Right atrium auricular region (tissue), 2 donors: ENCODE measurements around the gene ZMIZ1. TPM values are rescaled to one million over a fixed set of nuclear protein-coding genes. Genes with fewer than 3 reads are reported as not detected.
A peak's percentile ranks its signal among the peaks of the same experiment; 100 is the strongest.

Source experiments
- DNase-seq: peaks from one replicate; pipeline ENCODE4 v3.0.0-alpha.2; 2019; ENCODE audit warnings: low spot score
- H3K27ac ChIP-seq, 2 donors: fragments of 200-600 bp; sonication (generic); 1 replicate in 1 of 2; 2 replicates in 1 of 2; pipeline ENCODE4 v1.5.1; 2016 to 2019
- H3K27me3 ChIP-seq, 2 donors: fragments of 200-600 bp; sonication (generic); one replicate each; pipeline versions ENCODE4 v1.5.1 to v1.6.0; 2017 to 2019
- H3K36me3 ChIP-seq: fragments of 200-600 bp; sonication (generic); one replicate; pipeline ENCODE4 v1.5.1; 2016
- H3K4me1 ChIP-seq, 2 donors: fragments of 200-600 bp; sonication (generic); one replicate each; pipeline versions ENCODE4 v1.5.1 to v1.6.0; 2017 to 2019
- H3K4me3 ChIP-seq, 2 donors: fragments of 200-600 bp; sonication (generic); 1 replicate in 1 of 2; 2 replicates in 1 of 2; pipeline ENCODE4 v1.5.1; 2017 to 2019; ENCODE audit warnings: mild to moderate bottlenecking in 1 of 2, moderate library complexity in 1 of 2
- H3K9me3 ChIP-seq, 2 donors: fragments of 200-600 bp; sonication (generic); one replicate each; pipeline ENCODE4 v1.5.1; 2019
- total RNA-seq, 2 donors: library from RNA; depleted of rRNA; stranded (reverse); fragments of >200 nt; gene quantifications; one replicate each; pipeline ENCODE4 v1.1.0, GENCODE V29; 2016
- TF ChIP-seq, protein P1 (sequence below), 2 donors: fragments of 200-600 bp; sonication (generic); IDR thresholded peaks; one replicate each; pipeline ENCODE4 v1.5.1; 2019; ENCODE audit warnings: antibody characterized with exemption in 2 of 2

The ZMIZ1 gene
- total RNA-seq, 2 donors from 2014 or later: 59.3 to 71.0 TPM

DNA sequence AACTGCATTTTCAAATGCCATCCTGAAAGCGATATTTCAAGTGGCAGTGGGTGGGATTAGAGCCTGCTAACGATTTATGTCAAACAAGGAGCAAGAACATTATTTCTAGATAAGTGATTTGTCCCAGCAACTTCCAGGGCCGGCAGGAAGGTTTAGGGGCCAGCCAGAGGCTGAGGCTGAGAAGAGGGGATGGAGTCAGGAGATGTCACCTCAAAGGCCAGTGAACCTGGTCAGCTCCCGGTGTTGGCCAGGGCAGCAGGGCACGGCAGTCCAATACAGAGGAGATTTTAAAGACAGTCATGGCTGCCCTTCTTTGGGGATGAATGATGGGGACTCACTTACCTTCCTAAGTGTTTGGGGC, 172.8 kb downstream of the ZMIZ1 start:
- Histone ChIP-seq H3K4me1 (peaks cover 0 to 93% of the 10 kb centered on the region in 2 donors), H3K36me3 (no peaks in the 10 kb centered on the region)

DNA sequence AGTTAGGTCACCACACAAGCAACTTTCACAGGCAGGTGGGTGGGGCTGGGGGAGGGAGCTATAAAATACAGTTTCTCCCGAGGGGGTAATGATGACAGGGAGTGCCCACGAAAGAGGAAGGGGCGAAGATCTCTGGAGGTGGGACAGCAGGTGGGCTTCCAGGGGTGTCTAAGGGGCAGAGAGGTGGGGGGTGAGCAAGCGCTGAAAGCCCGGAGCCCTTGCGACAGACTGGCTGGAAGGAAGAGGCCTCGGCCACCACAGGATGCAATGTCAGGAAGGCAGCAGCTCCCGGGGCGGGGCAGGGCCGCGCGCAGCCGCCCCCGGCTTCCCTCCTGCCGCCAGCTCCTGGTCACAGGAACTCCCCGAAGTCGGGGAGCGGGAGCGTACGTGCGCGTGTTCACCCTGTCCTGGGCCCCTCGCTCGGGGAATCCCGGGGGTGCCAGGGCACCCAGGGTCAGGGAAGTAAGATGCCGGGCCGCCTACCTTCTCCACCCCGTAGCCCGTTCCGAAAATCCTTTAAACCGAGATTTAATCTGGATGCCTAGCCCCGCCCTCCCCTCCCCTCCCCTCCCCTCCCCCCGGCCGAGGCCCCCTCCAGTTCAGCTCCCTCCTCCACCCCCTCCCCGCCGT, 173.3 kb downstream of the ZMIZ1 start:
- DNase-seq: peak; percentile 84
- Histone ChIP-seq H3K4me1 (peaks cover 0 to 93% of the 10 kb centered on the region in 2 donors), H3K36me3 (no peaks in the 10 kb centered on the region), H3K4me3 (peak overlapping the region; percentile 33 to 58), H3K9me3 (no peaks in the 10 kb centered on the region), H3K27ac (peak overlapping the region; percentile 78 to 83), H3K27me3 (no peaks in the 10 kb centered on the region)
- TF ChIP-seq, protein P1, sequence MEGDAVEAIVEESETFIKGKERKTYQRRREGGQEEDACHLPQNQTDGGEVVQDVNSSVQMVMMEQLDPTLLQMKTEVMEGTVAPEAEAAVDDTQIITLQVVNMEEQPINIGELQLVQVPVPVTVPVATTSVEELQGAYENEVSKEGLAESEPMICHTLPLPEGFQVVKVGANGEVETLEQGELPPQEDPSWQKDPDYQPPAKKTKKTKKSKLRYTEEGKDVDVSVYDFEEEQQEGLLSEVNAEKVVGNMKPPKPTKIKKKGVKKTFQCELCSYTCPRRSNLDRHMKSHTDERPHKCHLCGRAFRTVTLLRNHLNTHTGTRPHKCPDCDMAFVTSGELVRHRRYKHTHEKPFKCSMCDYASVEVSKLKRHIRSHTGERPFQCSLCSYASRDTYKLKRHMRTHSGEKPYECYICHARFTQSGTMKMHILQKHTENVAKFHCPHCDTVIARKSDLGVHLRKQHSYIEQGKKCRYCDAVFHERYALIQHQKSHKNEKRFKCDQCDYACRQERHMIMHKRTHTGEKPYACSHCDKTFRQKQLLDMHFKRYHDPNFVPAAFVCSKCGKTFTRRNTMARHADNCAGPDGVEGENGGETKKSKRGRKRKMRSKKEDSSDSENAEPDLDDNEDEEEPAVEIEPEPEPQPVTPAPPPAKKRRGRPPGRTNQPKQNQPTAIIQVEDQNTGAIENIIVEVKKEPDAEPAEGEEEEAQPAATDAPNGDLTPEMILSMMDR (IDR thresholded peaks at IDR 0.05): no peak

More for the DNA sequence above, 172.8 kb downstream of the ZMIZ1 start:
- no peaks in the 10 kb centered on the region for H3K27me3 ChIP-seq
- H3K4me3 ChIP-seq: peak overlapping the region in 1 of 2 donors; percentile 58
- no peaks in the 10 kb centered on the region for H3K9me3 ChIP-seq
- TF ChIP-seq, protein P1 (IDR thresholded peaks at IDR 0.05): no peak
- no peak for DNase-seq
- H3K27ac ChIP-seq: peak overlapping the region; percentile 78 to 83

DNA sequence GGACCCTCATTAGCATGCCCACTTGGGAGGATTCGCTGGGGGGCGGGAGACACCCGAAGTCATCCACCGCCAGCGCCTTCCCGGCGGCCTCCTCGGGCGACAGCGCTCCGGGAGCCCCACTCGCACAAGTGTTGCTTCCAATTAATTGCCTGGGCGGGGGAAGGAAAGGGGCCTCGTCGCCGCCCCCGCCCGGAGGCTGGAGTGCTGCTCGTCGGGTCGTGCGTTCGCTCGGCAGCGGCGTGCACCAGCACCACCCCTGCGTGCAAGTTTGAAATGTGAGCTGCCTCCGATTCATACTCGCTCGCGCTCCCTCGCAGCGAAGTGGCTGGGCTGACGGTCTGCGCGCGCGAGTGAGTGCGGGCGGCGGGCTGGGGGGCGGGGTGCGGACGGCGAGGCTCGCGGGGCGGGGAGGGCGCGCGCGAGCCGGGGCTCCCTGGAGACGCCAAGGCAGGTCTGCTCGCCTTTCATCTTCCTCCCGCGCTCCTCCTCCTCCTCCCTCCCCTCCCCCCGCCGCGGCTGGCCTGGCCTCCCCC, 173.9 kb downstream of the ZMIZ1 start:
- no peak for DNase-seq
- H3K36me3 ChIP-seq: no peaks in the 10 kb centered on the region
- no peaks in the 10 kb centered on the region for H3K9me3 ChIP-seq
- H3K4me3 ChIP-seq: peak overlapping the region; percentile 33 to 58
- no peaks in the 10 kb centered on the region for H3K27me3 ChIP-seq
- H3K27ac ChIP-seq: peak overlapping the region; percentile 78 to 83
- peaks cover 0 to 93% of the 10 kb centered on the region in 2 donors for H3K4me1 ChIP-seq
- TF ChIP-seq, protein P1 (IDR thresholded peaks at IDR 0.05): no peak

DNA sequence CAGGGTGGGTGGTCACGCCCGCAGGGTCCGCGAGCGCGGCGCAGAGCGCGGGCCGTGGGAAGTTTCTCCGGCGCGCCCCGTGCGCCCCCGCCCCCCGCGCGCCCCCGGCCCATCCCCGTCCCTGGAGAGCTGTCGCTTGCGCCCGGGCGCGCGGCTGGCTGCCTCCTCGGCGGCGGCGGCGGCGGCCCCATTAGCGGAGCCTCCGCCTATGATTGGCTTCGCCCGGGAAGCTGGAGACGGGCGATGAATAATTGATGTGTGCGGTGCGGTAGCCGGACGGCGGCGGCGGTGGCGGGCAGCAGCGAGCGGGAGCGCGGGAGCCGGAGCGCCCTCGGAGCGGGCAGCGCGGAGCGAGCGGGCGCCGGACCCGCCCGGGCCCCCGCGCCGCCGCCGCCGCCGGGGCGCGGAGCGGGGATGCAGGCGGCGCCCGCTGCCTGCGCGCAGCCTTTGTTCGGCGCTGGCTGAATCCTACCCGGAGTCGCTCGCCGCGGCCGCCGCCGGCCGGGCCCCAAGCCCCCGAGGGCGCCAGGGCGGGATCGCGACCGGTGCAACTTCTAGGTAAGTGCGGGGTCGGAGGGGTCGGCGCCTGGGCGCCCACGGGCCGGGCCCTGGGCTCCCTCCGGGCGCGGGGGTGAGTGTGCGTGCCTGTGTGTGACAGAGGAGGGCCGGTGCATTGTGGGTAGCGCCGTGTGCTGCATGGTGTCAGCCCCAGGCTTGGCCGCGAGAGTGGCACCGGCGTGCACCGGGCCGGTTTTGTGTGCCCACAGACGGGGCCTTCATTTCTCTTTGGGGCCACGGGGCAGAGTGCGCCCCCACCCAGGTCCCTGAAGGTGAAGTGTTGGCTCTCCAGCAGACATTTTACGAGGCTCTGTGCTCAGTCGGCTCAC, 174.7 kb downstream of the ZMIZ1 start:
- Histone ChIP-seq H3K27me3 (no peaks in the 10 kb centered on the region), H3K27ac (peak overlapping the region; percentile 83), H3K4me3 (peak overlapping the region; percentile 33 to 58), H3K36me3 (no peaks in the 10 kb centered on the region), H3K9me3 (no peaks in the 10 kb centered on the region), H3K4me1 (peaks cover 0 to 93% of the 10 kb centered on the region in 2 donors)
- DNase-seq: no peak
- TF ChIP-seq, protein P1 (IDR thresholded peaks at IDR 0.05): no peak

DNA sequence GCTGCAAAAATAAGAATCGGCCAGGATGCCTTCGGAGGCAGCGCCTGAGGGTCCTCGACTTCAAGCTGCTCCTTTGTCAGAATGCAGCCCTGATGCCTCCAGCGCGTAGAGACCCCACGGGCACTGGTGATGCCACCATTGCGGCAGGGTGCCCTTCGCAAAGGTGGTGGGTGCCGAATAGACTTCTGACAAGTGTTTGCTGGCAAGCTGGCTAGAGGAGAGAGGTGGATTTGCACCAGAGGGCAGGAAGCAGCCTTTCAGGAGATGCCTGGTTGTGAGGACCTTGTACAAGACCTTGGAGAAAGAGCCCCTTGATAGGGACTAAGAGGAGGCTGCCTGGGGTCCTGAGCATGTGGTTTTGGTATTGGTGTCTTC, 175.3 kb downstream of the ZMIZ1 start:
- H3K9me3 ChIP-seq: no peaks in the 10 kb centered on the region
- no peaks in the 10 kb centered on the region for H3K27me3 ChIP-seq
- H3K27ac ChIP-seq: peak overlapping the region; percentile 83
- no peaks in the 10 kb centered on the region for H3K36me3 ChIP-seq
- TF ChIP-seq, protein P1 (IDR thresholded peaks at IDR 0.05): no peak
- H3K4me3 ChIP-seq: peak overlapping the region; percentile 33 to 58
- DNase-seq: no peak
- peaks cover 0 to 93% of the 10 kb centered on the region in 2 donors for H3K4me1 ChIP-seq
